Lower lobe of right lung (tissue), 2 donors: Measurements from ENCODE around the gene FAM43A. TPM values are rescaled to one million over a fixed set of nuclear protein-coding genes. Genes with fewer than 3 reads are reported as not detected.
A peak's percentile ranks its signal among the peaks of the same experiment; 100 is the strongest.

ENCODE experiments used
- ATAC-seq, 2 donors: fragments of 200-7000 bp; cut with Tn5 transposase; one replicate each; pipeline ENCODE4 v1.9.1; 2020 to 2022; ENCODE audit warnings: mild to moderate bottlenecking in 2 of 2, moderate library complexity in 2 of 2
- DNase-seq: peaks from one replicate; pipeline ENCODE4 v3.0.0-alpha.2; 2020
- H3K27ac ChIP-seq: fragments of 200-600 bp; one replicate; pipeline ENCODE4 v1.8.0; 2022
- H3K27me3 ChIP-seq: fragments of 200-600 bp; one replicate; pipeline ENCODE4 v1.8.0; 2022; ENCODE audit warnings: low read depth
- H3K36me3 ChIP-seq: fragments of 200-600 bp; one replicate; pipeline ENCODE4 v1.8.0; 2022; ENCODE audit warnings: mild to moderate bottlenecking
- H3K4me1 ChIP-seq: fragments of 200-600 bp; one replicate; pipeline ENCODE4 v1.8.0; 2022
- H3K4me3 ChIP-seq: fragments of 200-600 bp; one replicate; pipeline ENCODE4 v1.8.0; 2022; ENCODE audit warnings: mild to moderate bottlenecking
- H3K9me3 ChIP-seq: fragments of 200-600 bp; one replicate; pipeline ENCODE4 v1.8.0; 2022
- CTCF ChIP-seq: fragments of 200-600 bp; IDR thresholded peaks from one replicate; pipeline ENCODE4 v1.8.0; 2022; ENCODE audit warnings: antibody characterized with exemption, mild to moderate bottlenecking
- intact Hi-C: fragments of 100-400 bp; cut with DNase I; formaldehyde crosslinking; loops from one replicate; pipeline ENCODE4 v1.11.0; 2022
- total RNA-seq: library from RNA; stranded (reverse); fragmentation: NEBNext Ultra II Directional; extraction: Animal tissue kit (Norgen Biotek cat#: 25700); gene quantifications from one replicate; pipeline ENCODE4 v1.2.1, GENCODE V29; 2021
- donor health status: DM: no; HTN: yes; CAD: no; lungs with severe emphysema.

FAM43A gene
- total RNA-seq, 1 donor from 2014 or later: 12.9 TPM

GRCh38 chr3:194682694-194683310, 2.9 kb upstream of the FAM43A start:
- ATAC-seq (peak; percentile 80), DNase-seq (peak; percentile 60)
- H3K9me3 ChIP-seq: no peaks in the 10 kb centered on the region
- no peak overlapping the region for H3K4me3 ChIP-seq
- peaks cover 5% of the 10 kb centered on the region for H3K27me3 ChIP-seq
- no peaks in the 10 kb centered on the region for H3K36me3 ChIP-seq
- peaks cover 41% of the 10 kb centered on the region for H3K4me1 ChIP-seq
- peak overlapping the region; percentile 37 for H3K27ac ChIP-seq
- intact Hi-C loops: loop anchor here (10.0 kb wide), 2 partner anchors 422 to 582 kb away; no protein-coding TSS in a partner anchor
- peak; percentile 88 for TF ChIP-seq CTCF

GRCh38 chr3:194683380-194683779, 2.3 kb upstream of the FAM43A start:
- peaks cover 46% of the 10 kb centered on the region for H3K4me1 ChIP-seq
- no peak overlapping the region for H3K4me3 ChIP-seq
- H3K27ac ChIP-seq: no peak overlapping the region
- peaks cover 5% of the 10 kb centered on the region for H3K27me3 ChIP-seq
- H3K9me3 ChIP-seq: no peaks in the 10 kb centered on the region
- intact Hi-C loops: loop anchor here (10.0 kb wide), 2 partner anchors 421 to 581 kb away; no protein-coding TSS in a partner anchor
- DNase-seq (no peak), ATAC-seq (no peak)
- TF ChIP-seq CTCF: no peak
- no peaks in the 10 kb centered on the region for H3K36me3 ChIP-seq

- Histone ChIP-seq H3K27me3 (peaks cover 5% of the 10 kb centered on the region), H3K27ac (peak overlapping the region; percentile 88), H3K4me1 (peaks cover 57% of the 10 kb centered on the region), H3K36me3 (no peaks in the 10 kb centered on the region), H3K4me3 (peak overlapping the region; percentile 84), H3K9me3 (no peaks in the 10 kb centered on the region)
- DNase-seq (no peak), ATAC-seq (no peak)
- TF ChIP-seq CTCF: no peak
- intact Hi-C loops: loop anchor here (10.0 kb wide), 2 partner anchors 420 to 580 kb away; no protein-coding TSS in a partner anchor
These were observed 492 bp upstream of the FAM43A start for GRCh38 chr3:194685065-194685717.

GRCh38 chr3:194686414-194686815, 732 bp downstream of the FAM43A start:
- Histone ChIP-seq H3K27ac (peak overlapping the region; percentile 88), H3K4me3 (peak overlapping the region; percentile 84), H3K36me3 (no peaks in the 10 kb centered on the region), H3K9me3 (no peaks in the 10 kb centered on the region), H3K4me1 (peaks cover 69% of the 10 kb centered on the region), H3K27me3 (peaks cover 5% of the 10 kb centered on the region)
- ATAC-seq: no peak
- DNase-seq: no peak
- intact Hi-C loops: loop anchor here (10.0 kb wide), 2 partner anchors 418 to 578 kb away; no protein-coding TSS in a partner anchor
- TF ChIP-seq CTCF: no peak

- peaks cover 73% of the 10 kb centered on the region for H3K4me1 ChIP-seq
- peak; percentile 3 to 6 for ATAC-seq
- DNase-seq: peak; percentile 54
- peak overlapping the region; percentile 88 for H3K27ac ChIP-seq
- peak overlapping the region; percentile 84 for H3K4me3 ChIP-seq
- intact Hi-C loops: loop anchor here (10.0 kb wide), 2 partner anchors 418 to 578 kb away; no protein-coding TSS in a partner anchor
- no peak for TF ChIP-seq CTCF
- peaks cover 5% of the 10 kb centered on the region for H3K27me3 ChIP-seq
- no peaks in the 10 kb centered on the region for H3K36me3 ChIP-seq
- no peaks in the 10 kb centered on the region for H3K9me3 ChIP-seq
These were observed 1.3 kb downstream of the FAM43A start for GRCh38 chr3:194686816-194687637.
